GM21737 (cell line): ENCODE results near the gene GPLD1.
"Not testable (repeated sequence)": the region's sequence is repeated elsewhere in the genome, so short reads cannot be mapped to it uniquely, and the experiment has no call there.

ENCODE experiments used
- ATAC-seq: cut with Tn5 transposase; IDR thresholded peaks from one replicate; pipeline ENCODE4 v1.9.1; 2021; ENCODE audit warnings: mild to moderate bottlenecking, moderate library complexity; ENCODE audit not compliant: unreplicated experiment

The GPLD1 gene

GRCh38 chr6:24385536-24386269, 103.7 kb downstream of the GPLD1 start:
- no peak for ATAC-seq

- not testable (repeated sequence) for ATAC-seq
Observed at GRCh38 chr6:24384369-24385130, 104.8 kb downstream of the GPLD1 start.

- not testable (repeated sequence) for ATAC-seq
Observed at GRCh38 chr6:24382891-24383494, 106.4 kb downstream of the GPLD1 start.

- no peak for ATAC-seq
Observed at GRCh38 chr6:24382220-24382540, 107.2 kb downstream of the GPLD1 start.

- ATAC-seq, result no peak
Observed at GRCh38 chr6:24381476-24382219, 107.7 kb downstream of the GPLD1 start.

GRCh38 chr6:24378473-24379097, 110.8 kb downstream of the GPLD1 start:
- ATAC-seq, result no peak
